Psoas muscle (tissue), 8 donors: ENCODE data around the gene XRCC3. TPM values are rescaled to one million over a fixed set of nuclear protein-coding genes. Genes with fewer than 3 reads are reported as not detected.

Source experiments
- ATAC-seq, 4 donors: fragments of 200-7000 bp; cut with Tn5 transposase; one replicate each; pipeline ENCODE4 v1.9.1; 2020; ENCODE audit warnings: moderate library complexity in 3 of 4, mild to moderate bottlenecking in 2 of 4
- DNase-seq, 2 donors: peaks; one replicate each; pipeline ENCODE4 v3.0.0-alpha.2; 2020
- H3K27ac ChIP-seq: fragments of 200-600 bp; one replicate; pipeline ENCODE4 v1.8.0; 2022
- H3K27me3 ChIP-seq, 3 donors: fragments of 200-600 bp in 1 of 3; one replicate each; pipeline versions ENCODE4 v1.6.1 to v1.8.0; 2013 to 2022; ENCODE audit warnings: low read length in 2 of 3, mild to moderate bottlenecking in 2 of 3, moderate library complexity in 1 of 3; ENCODE audit not compliant: insufficient read depth in 3 of 3
- H3K36me3 ChIP-seq, 2 donors: fragments of 200-600 bp in 1 of 2; one replicate each; pipeline versions ENCODE4 v1.6.1 to v1.8.0; 2013 to 2022; ENCODE audit warnings: low read depth in 1 of 2, mild to moderate bottlenecking in 1 of 2, moderate library complexity in 1 of 2; ENCODE audit not compliant: insufficient read depth in 1 of 2
- H3K4me1 ChIP-seq: fragments of 200-600 bp; one replicate; pipeline ENCODE4 v1.8.0; 2022
- H3K4me3 ChIP-seq: fragments of 200-600 bp; one replicate; pipeline ENCODE4 v1.8.0; 2022; ENCODE audit warnings: mild to moderate bottlenecking
- H3K9me3 ChIP-seq: fragments of 200-600 bp; one replicate; pipeline ENCODE4 v1.8.0; 2022
- CTCF ChIP-seq: fragments of 200-600 bp; IDR thresholded peaks from one replicate; pipeline ENCODE4 v1.8.0; 2022; ENCODE audit warnings: antibody characterized with exemption
- WGBS, 3 donors: extraction: QIAGEN DNeasy Blood & Tissue Kit; methylation state at CpG; one replicate each; pipeline versions ENCODE4 v1.1.6 to v1.1.7; 2013; 5-methylcytosine and 5-hydroxymethylcytosine counted together
- intact Hi-C, 2 donors: fragments of 100-400 bp; cut with DNase I; formaldehyde crosslinking; loops; one replicate each; pipeline versions ENCODE4 v1.11.0 to v1.14.2; 2022
- polyA plus RNA-seq, 3 donors: library from polyadenylated mRNA; stranded (reverse); fragments of 200-250 nt; gene quantifications; one replicate each; pipeline ENCODE4 v1.2.3, GENCODE V29; 2013
- total RNA-seq, 4 donors: library from RNA; stranded (reverse); fragmentation: NEBNext Ultra II Directional in 2 of 4; extraction: Animal tissue kit (Norgen Biotek cat#: 25700) in 2 of 4; gene quantifications; one replicate each; pipeline versions ENCODE4 v1.2.1 to v1.2.4, GENCODE V29; 2021 to 2023
- donor health status: healthy with polysubstance abuse.
- donor health status: DM: no; HTN: no; CAD: no; lungs with moderate emphysema.
- donor health status: Bipolar disorder and iron deficiency.
- donor health status: healthy.
- donor health status: DM: yes; HTN: yes; CAD: no.
- donor health status: DM: no; HTN: no; CAD: no.
- donor health status: DM: no; HTN: no; CAD: no.
- donor health status: DM: yes; HTN: yes; CAD: no.

XRCC3 gene
- total and polyA plus RNA-seq, 7 donors, result 1.00 to 2.5 (median 1.6) TPM

GRCh38 chr14:103728141-103728540, 12.9 kb upstream of the XRCC3 start:
- WGBS, 3 donors, result 88 to 93% (median 90%) methylated on average over 17 to 19 of the region's 19 CpGs
- no peak overlapping the region for H3K4me3 ChIP-seq
- intact Hi-C loops, result no loop called here
- no peak for TF ChIP-seq CTCF
- ATAC-seq (no peak), DNase-seq (peak; percentile 9 to 23)
- peaks cover 0 to 55% of the 10 kb centered on the region in 2 donors for H3K36me3 ChIP-seq
- peak overlapping the region; percentile 23 for H3K27ac ChIP-seq
- H3K9me3 ChIP-seq, result no peaks in the 10 kb centered on the region
- no peaks in the 10 kb centered on the region for H3K27me3 ChIP-seq
- peaks cover 41% of the 10 kb centered on the region for H3K4me1 ChIP-seq

- no peak for ATAC-seq
- Histone ChIP-seq H3K4me1 (peaks cover 45% of the 10 kb centered on the region), H3K4me3 (no peak overlapping the region), H3K36me3 (peaks cover 0 to 48% of the 10 kb centered on the region in 2 donors), H3K9me3 (no peaks in the 10 kb centered on the region), H3K27me3 (no peaks in the 10 kb centered on the region), H3K27ac (no peak overlapping the region)
- peak; percentile 3 to 50 for DNase-seq
- intact Hi-C loops, result no loop called here
- WGBS, 3 donors, result 83 to 89% (median 87%) methylated on average over 51 to 53 of the region's 53 CpGs
- TF ChIP-seq CTCF, result no peak
These were observed 12.2 kb upstream of the XRCC3 start for GRCh38 chr14:103727313-103727980.

- ATAC-seq, result no peak
- Histone ChIP-seq H3K4me1 (peaks cover 50% of the 10 kb centered on the region), H3K27me3 (no peaks in the 10 kb centered on the region), H3K9me3 (no peaks in the 10 kb centered on the region), H3K36me3 (peaks cover 0 to 39% of the 10 kb centered on the region in 2 donors), H3K4me3 (no peak overlapping the region), H3K27ac (no peak overlapping the region)
- DNase-seq, result peak in 1 of 2 donors; percentile 35
- intact Hi-C loops, result no loop called here
- TF ChIP-seq CTCF, result no peak
- 92 to 95% (median 94%) methylated on average over 18 of the region's 18 CpGs for WGBS, 3 donors
These were observed 11.2 kb upstream of the XRCC3 start for GRCh38 chr14:103726474-103726873.

GRCh38 chr14:103725739-103726395, 10.6 kb upstream of the XRCC3 start:
- Histone ChIP-seq H3K36me3 (peaks cover 0 to 38% of the 10 kb centered on the region in 2 donors), H3K27ac (no peak overlapping the region), H3K9me3 (no peaks in the 10 kb centered on the region), H3K4me1 (peaks cover 54% of the 10 kb centered on the region), H3K27me3 (no peaks in the 10 kb centered on the region), H3K4me3 (no peak overlapping the region)
- TF ChIP-seq CTCF, result no peak
- intact Hi-C loops, result no loop called here
- DNase-seq (no peak), ATAC-seq (no peak)
- 86 to 94% (median 87%) methylated on average over 16 of the region's 16 CpGs for WGBS, 3 donors
